HS-27A (cell line): ENCODE measurements around the gene OTULIN.

Experiments used
- DNase-seq: peaks from one replicate; pipeline ENCODE4 v3.0.0-alpha.2; 2012; ENCODE audit warnings: low read depth, missing footprints

The OTULIN gene

DNA sequence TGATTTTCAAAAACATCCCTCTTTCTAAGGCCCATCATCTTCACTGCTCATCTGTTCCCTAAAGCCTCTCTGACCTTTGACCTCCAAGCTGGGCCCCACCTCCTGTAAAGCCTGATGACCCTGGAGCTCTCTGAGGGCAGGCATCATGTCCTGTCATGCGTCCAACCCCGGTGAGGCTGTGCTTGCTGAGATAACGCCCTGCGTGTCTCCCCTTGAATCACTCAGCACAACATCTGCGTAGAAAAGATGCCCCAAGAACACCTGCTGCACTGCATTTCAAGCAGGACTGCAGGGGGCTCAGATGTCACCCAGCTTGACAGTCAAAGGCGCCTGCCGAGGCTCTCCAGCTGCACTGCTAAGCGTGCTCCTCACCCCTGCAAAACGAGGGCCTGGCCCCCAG is 78.0 kb downstream of the OTULIN start:
- no peak for DNase-seq

DNA sequence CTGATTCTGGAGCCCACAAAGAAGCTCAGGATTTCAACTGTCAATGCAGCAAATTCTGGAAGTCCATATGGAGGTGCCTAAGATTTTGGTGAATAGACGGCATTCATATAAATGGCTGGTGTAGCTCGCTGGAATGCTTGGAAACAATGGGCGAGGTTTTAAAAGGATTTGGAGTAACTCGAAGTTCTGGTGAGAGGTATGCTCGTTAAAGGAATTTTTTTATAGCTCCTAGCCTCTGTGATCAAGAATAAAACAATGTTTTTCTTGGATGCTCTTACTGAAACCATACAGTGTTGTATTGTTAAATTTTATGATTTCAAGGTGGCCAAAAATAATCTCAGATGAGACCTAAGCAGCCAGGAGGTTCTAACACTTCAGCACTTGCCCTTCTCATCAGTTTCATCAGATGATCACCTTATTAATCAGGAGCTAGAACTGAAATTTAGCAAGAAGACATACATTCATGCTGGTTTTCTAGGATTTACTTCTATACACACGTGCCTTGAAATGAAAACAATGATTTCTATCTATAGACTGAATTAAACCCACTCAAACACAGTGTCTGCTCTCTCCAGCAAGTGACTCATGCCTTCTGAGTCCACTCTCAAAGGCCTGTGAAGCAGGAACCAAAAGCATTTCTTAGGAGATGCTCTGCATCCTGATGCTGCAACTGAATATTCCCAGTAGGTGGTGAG is 79.2 kb downstream of the OTULIN start:
- DNase-seq = no peak

DNA sequence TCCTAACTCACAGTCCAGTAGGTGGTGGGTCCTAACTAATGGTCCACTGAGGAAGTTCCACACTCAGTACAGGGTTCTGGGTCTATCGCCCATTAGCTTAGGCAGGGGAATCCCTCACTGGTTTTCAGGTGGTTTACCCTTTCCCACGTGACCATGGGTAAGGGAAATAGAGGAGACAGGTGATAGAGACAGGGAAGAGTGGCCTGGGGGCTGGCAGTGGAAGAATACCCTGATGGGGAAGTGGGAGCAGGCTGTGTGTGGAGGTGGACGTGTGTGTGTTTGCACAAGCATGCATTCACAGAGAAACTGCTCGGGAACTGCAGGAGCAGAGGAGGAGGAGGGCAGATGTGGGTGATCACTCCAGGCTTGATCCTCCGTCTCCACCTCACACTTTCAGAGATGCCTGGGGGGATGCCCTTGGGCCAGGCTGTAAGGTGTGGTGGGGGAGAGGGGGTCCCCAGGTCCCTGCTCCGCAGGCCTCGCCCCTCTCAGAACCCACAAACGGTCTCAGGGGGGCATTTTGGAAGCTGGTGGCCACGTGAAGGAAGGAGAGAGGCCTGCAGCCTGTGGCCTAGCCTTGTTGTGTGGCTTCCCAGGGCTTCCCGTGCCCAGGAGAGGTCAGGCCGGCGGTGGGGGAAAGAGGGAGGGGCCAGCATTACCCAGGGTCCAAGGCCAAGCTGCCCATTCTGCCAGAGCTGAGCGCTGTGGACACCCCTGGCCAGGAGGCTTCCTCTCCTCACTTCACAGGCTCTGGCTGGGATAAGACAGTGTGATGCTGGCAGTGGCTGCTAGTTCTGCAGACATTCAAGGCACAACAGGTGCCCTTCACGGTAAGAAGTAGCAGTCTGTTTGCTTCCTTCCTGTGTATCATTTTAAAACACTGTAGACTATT is 80.0 kb downstream of the OTULIN start:
- DNase-seq = no peak

DNA sequence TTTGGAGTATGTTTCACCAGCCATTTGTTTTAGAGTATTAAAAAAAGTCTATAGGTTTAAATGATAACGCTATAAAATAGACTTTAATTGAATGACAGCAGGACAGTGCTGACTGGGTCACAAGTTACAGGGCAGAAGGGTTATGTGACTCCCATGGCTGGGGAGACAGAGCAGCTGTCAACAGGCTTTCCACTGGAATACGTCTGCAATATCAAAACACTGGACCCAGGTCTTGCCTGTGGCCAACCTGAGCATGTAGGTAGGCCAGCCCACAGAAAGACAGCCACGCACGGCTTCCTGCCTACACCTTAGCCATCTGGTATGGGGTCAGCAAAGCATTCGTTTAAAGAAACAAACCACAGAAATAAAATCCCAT is 80.7 kb downstream of the OTULIN start:
- no peak for DNase-seq

DNA sequence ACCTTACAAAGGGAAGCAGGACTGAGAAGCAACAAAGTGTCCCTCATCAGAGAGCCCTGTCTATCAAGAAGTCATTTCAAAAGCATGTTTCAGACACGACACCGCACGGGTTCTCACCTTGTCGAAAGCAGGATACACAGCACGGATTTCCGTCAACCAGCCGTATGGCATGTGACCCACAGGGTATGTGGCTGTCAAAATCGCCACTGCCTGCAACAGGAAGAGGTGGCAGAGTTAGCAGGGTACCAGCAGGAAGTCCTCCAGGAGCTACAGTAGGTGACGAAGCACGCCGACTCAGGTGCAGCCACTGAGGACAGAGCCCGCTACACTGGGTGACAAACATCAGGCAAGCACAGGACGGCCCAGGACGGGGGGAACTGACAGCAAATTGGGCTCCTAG is 81.2 kb downstream of the OTULIN start:
- DNase-seq = no peak

DNA sequence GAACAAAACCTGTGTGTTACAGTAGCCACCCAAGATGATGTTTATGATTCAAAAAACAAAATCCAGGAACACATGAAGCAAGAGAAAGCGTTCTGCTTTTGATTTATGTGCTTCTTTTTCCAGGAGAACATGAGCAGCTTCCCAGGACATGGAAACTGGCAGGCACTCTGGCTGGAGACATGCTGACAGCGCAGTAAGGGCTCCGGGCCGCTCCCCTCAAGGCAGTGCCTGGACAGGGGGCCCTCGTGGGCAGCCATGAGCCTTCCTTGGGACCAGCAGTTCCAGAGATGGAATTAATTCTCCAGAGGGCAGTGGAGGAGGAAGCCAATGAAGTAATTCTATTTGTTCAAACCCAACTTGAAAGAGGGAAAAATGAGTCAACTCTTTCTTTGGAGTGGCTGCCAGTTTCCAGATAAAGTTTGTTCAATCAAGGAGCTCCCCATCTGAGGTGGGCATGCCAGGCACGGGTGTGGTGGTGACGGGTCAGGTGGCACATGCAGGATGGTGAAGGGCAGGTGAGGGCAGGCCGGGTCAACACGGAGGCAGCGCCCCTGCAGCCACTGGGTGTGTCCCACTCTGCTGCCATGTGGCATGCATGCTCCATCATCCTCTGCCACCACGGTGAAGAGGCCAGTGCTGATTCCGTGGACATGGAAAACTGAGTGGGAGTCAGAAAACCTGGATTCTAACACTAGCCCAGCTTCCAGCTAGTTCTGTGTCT is 83.8 kb downstream of the OTULIN start:
- no peak for DNase-seq
